Measurements from ENCODE around the gene VSTM2B. TPM values are rescaled to one million over a fixed set of nuclear protein-coding genes. Genes with fewer than 3 reads are reported as not detected.

The VSTM2B gene
- not detected in 2 replicates for total RNA-seq

GRCh38 chr19:29525901-29526729, at the start of gene VSTM2B:
Gene VSTM2B, plus strand, starts transcription at chr19:29525994. Its CDS starts 590 bp downstream, at chr19:29526584.

GRCh38 chr19:29605653-29606419, 80.0 kb downstream of the VSTM2B start, which contains the start of gene POP4:
Gene POP4, plus strand, starts transcription at chr19:29606283. Its CDS starts 36 bp downstream, at chr19:29606319.

Other genes with a start within 250 kb of the VSTM2B start
- 89.0 and 111 TPM in 2 replicates for gene POP4, start 80.3 kb downstream of the VSTM2B start, total RNA-seq
- 7.4 and 8.3 TPM in 2 replicates for gene PLEKHF1, start 139.5 kb downstream of the VSTM2B start, total RNA-seq
- gene C19orf12, start 189.3 kb downstream of the VSTM2B start, total RNA-seq, result 11.7 and 17.2 TPM in 2 replicates

Data from endothelial cell of coronary artery (primary cell).